Body of pancreas (tissue), 4 donors: ENCODE results near the gene SPATA19. TPM values are rescaled to one million over a fixed set of nuclear protein-coding genes. Genes with fewer than 3 reads are reported as not detected.
"Not testable (repeated sequence)": the region's sequence is repeated elsewhere in the genome, so short reads cannot be mapped to it uniquely, and the experiment has no call there.

Experiments used
- ATAC-seq: fragments of 150-250 bp; one replicate; pipeline ENCODE4 v1.9.1; 2016
- DNase-seq, 4 donors: peaks; one replicate each; pipeline ENCODE4 v3.0.0-alpha.2; 2019
- H3K27ac ChIP-seq, 4 donors: fragments of 200-600 bp; sonication (generic); 1 replicate in 3 of 4; 2 replicates in 1 of 4; pipeline versions ENCODE4 v1.5.1 to v1.6.1; 2016 to 2019; ENCODE audit warnings: mild to moderate bottlenecking in 1 of 4, mixed read lengths in 1 of 4, moderate library complexity in 1 of 4
- H3K27me3 ChIP-seq, 2 donors: fragments of 200-600 bp; sonication (generic); one replicate each; pipeline ENCODE4 v1.6.0; 2016; ENCODE audit warnings: mild to moderate bottlenecking in 1 of 2
- H3K36me3 ChIP-seq, 2 donors: fragments of 200-600 bp; sonication (generic); replicated peaks in 1 of 2; 2 replicates each; pipeline ENCODE4 v1.5.1; 2016; ENCODE audit warnings: low read depth in 2 of 2; ENCODE audit not compliant: insufficient read depth in 1 of 2
- H3K4me1 ChIP-seq: fragments of 200-600 bp; sonication (generic); one replicate; pipeline ENCODE4 v1.6.0; 2016
- H3K4me3 ChIP-seq, 2 donors: fragments of 200-600 bp; sonication (generic); 1 replicate in 1 of 2; 2 replicates in 1 of 2; pipeline ENCODE4 v1.5.1; 2016 to 2019
- H3K9me3 ChIP-seq, 3 donors: fragments of 200-600 bp; sonication (generic); 1 replicate in 2 of 3; 2 replicates in 1 of 3; pipeline ENCODE4 v1.5.1; 2016
- CTCF ChIP-seq, 7 experiments: fragments of 450-650 bp in 4 of 7; fragments of 200-600 bp in 3 of 7; sonication (generic) in 3 of 7; IDR thresholded peaks; one replicate each; pipeline ENCODE4 v1.5.1; 2016 to 2019; ENCODE audit warnings: antibody characterized with exemption in 7 of 7
- POLR2A ChIP-seq, 3 donors: fragments of 450-650 bp; IDR thresholded peaks; one replicate each; pipeline ENCODE4 v1.6.1; 2016; ENCODE audit warnings: antibody characterized with exemption in 3 of 3, mild to moderate bottlenecking in 2 of 3
- WGBS, 2 donors: methylation state at CpG; one replicate each; pipeline ENCODE4 v1.1.5; 2017; 5-methylcytosine and 5-hydroxymethylcytosine counted together
- intact Hi-C: fragments of 100-400 bp; cut with DNase I; formaldehyde crosslinking; loops from one replicate; pipeline ENCODE4 v1.15.1; 2023
- total RNA-seq, 2 donors: library from RNA; depleted of rRNA; stranded (reverse); fragments of >200 nt; gene quantifications; one replicate each; pipeline ENCODE4 v1.1.0, GENCODE V29; 2016

The SPATA19 gene
- total RNA-seq, 2 donors from 2014 or later, result not detected

DNA sequence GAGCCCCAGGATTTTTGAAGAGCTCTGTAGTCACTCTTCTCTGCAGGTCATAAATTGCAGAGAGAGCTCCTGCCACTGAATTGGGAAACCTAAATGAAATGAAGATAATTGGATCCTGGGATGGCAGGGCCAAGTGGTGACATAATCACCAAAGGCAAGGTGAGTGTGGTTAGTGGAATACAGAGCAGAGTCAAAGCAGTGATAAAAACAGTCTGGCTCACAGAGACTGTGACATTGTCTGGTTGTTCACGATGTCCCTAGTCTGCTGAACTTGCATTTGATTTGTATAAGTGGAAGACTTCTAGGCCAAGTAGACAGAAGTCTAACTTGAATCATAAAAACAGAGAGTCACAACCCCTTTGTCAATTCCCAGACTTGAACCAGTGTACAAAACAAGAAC is 26.8 kb upstream of the SPATA19 start:
- H3K4me1 ChIP-seq, result no peaks in the 10 kb centered on the region
- H3K36me3 ChIP-seq, result no peaks in the 10 kb centered on the region
- intact Hi-C loops, result no loop called here
- ATAC-seq (no peak), DNase-seq (no peak)
- no peaks in the 10 kb centered on the region for H3K27me3 ChIP-seq
- no peak overlapping the region for H3K4me3 ChIP-seq
- H3K9me3 ChIP-seq, result no peaks in the 10 kb centered on the region
- TF ChIP-seq POLR2A (IDR thresholded peaks at IDR 0.05) (no peak), CTCF (IDR thresholded peaks at IDR 0.05) (no peak)
- WGBS, 2 donors, result 17 to 45% methylated on average over 1 of the region's 1 CpG
- H3K27ac ChIP-seq, result no peak overlapping the region

DNA sequence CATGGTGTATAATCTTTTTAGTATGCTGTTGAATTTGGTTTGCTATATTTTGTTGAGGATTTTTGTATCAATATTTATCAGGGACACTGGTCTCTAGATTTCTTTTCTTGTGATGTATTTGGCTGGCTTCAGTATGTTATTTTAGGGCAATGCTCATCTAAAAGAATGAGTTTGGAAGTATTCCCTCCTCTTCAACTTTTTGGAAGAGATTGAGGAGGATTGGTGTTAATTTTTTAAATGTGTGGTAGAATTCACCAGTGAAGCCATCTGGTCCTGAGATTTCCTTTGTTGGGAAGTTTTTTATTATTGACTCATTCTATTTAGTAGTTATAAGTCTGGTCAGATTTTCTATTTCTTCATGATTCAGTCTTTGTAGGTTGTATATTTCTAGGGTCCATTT is 22.1 kb upstream of the SPATA19 start:
- no peak overlapping the region for H3K27ac ChIP-seq
- intact Hi-C loops, result no loop called here
- DNase-seq (no peak), ATAC-seq (no peak)
- H3K9me3 ChIP-seq, result no peaks in the 10 kb centered on the region
- H3K36me3 ChIP-seq, result no peaks in the 10 kb centered on the region
- no peaks in the 10 kb centered on the region for H3K4me1 ChIP-seq
- no peaks in the 10 kb centered on the region for H3K27me3 ChIP-seq
- no peak overlapping the region for H3K4me3 ChIP-seq
- TF ChIP-seq CTCF (IDR thresholded peaks at IDR 0.05), result no peak
- TF ChIP-seq POLR2A (IDR thresholded peaks at IDR 0.05), result no peak

GRCh38 chr11:133865466-133865865 is 20.2 kb upstream of the SPATA19 start:
- Histone ChIP-seq H3K9me3 (no peaks in the 10 kb centered on the region), H3K4me1 (no peaks in the 10 kb centered on the region), H3K27ac (no peak overlapping the region), H3K27me3 (no peaks in the 10 kb centered on the region), H3K4me3 (no peak overlapping the region), H3K36me3 (no peaks in the 10 kb centered on the region)
- DNase-seq, result no peak
- no peak for ATAC-seq
- TF ChIP-seq CTCF (IDR thresholded peaks at IDR 0.05), result no peak
- TF ChIP-seq POLR2A (IDR thresholded peaks at IDR 0.05), result no peak
- intact Hi-C loops, result no loop called here
- 84 to 88% methylated on average over 11 of the region's 11 CpGs for WGBS, 2 donors

- intact Hi-C loops, result no loop called here
- TF ChIP-seq POLR2A (IDR thresholded peaks at IDR 0.05) (no peak), CTCF (IDR thresholded peaks at IDR 0.05) (no peak)
- no peak for ATAC-seq
- Histone ChIP-seq H3K9me3 (no peaks in the 10 kb centered on the region), H3K27ac (no peak overlapping the region), H3K4me1 (no peaks in the 10 kb centered on the region), H3K27me3 (no peaks in the 10 kb centered on the region), H3K4me3 (no peak overlapping the region), H3K36me3 (no peaks in the 10 kb centered on the region)
- DNase-seq, result no peak
- WGBS, 2 donors, result 89 to 90% methylated on average over 12 to 26 of the region's 26 CpGs
Observed at GRCh38 chr11:133864756-133865155, 19.4 kb upstream of the SPATA19 start.

GRCh38 chr11:133860151-133860550 is 14.8 kb upstream of the SPATA19 start:
- Histone ChIP-seq H3K27ac (no peak overlapping the region), H3K27me3 (no peaks in the 10 kb centered on the region), H3K9me3 (no peaks in the 10 kb centered on the region), H3K4me1 (no peaks in the 10 kb centered on the region), H3K4me3 (no peak overlapping the region), H3K36me3 (no peaks in the 10 kb centered on the region)
- 58 to 64% methylated on average over 6 of the region's 6 CpGs for WGBS, 2 donors
- no peak for TF ChIP-seq CTCF (IDR thresholded peaks at IDR 0.05)
- no peak for TF ChIP-seq POLR2A (IDR thresholded peaks at IDR 0.05)
- intact Hi-C loops, result no loop called here
- ATAC-seq (no peak), DNase-seq (no peak)

DNA sequence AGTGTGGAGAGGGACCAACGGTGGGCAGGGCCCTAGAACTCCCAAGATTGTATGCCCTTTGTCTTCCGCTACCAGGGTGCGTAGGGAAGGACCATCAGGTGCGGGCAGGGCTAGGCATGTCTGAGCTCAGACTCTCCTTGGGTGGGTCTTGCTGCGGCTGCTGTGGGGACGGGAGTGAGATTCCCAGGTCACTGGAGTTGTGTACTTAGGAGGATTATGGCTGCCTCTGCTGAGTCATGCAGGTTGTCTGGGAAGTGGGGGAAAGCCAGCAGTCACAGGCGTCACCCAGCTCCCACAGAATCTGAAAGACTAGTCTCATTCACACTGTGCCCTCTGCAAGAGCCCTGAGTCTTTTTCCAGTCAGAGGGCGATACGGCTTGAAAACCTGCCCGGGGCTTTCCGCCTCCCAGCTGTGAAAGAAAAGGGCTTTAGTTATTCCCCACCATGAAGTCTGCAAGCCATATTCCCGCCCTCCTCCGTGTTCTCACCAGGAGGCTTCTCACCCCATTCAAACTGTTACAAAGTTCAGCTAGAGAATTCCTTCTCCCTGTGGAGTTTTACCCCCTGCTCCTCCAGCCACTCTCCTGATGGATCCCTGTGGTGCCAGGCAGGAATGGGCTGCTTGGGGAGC is 9.1 kb upstream of the SPATA19 start:
- 30 to 32% methylated on average over 13 of the region's 13 CpGs for WGBS, 2 donors
- intact Hi-C loops, result not testable (repeated sequence)

More for the DNA sequence above, 9.1 kb upstream of the SPATA19 start:
- not testable (repeated sequence) for H3K27me3 ChIP-seq, ATAC-seq, H3K36me3 ChIP-seq, H3K27ac ChIP-seq, H3K4me1 ChIP-seq, H3K9me3 ChIP-seq, DNase-seq, H3K4me3 ChIP-seq
